OCI-LY1 (cell line): ENCODE measurements around the gene GNB4.

ENCODE experiments used
- CTCF ChIP-seq: fragments of 200-600 bp; sonication (generic), shearing (Covaris generic); IDR thresholded peaks from 2 replicates; pipeline ENCODE4 v1.5.1; 2017; ENCODE audit warnings: mild to moderate bottlenecking, antibody characterized with exemption, low read length, moderate library complexity, mixed read lengths
- EZH2 ChIP-seq: fragments of 200-600 bp; sonication (generic), shearing (Covaris generic); IDR thresholded peaks from 2 replicates; pipeline ENCODE4 v1.8.0; 2017; ENCODE audit warnings: borderline replicate concordance, mixed run types, mild to moderate bottlenecking, antibody characterized with exemption, low read length, moderate library complexity, mixed read lengths

- TF ChIP-seq CTCF, result no peak
- no peak for TF ChIP-seq EZH2
Observed at GRCh38 chr3:179430277-179430870, 20.9 kb downstream of the GNB4 start.
